CD4-positive, alpha-beta memory T cell (primary cell): ENCODE results near the gene MLLT3. TPM values are rescaled to one million over a fixed set of nuclear protein-coding genes. Genes with fewer than 3 reads are reported as not detected.

Source experiments
- CTCF ChIA-PET: fragments of 350-600 bp; sonication (Branson Sonifier 250); formaldehyde crosslinking; loops from one replicate; lab custom pipeline; 2021; ENCODE audit warnings: inconsistent platforms; ENCODE audit not compliant: partially characterized antibody; lab: Charles Lee
- POLR2A ChIA-PET: fragments of 350-600 bp; sonication (Branson Sonifier 250); formaldehyde crosslinking; loops from one replicate; lab custom pipeline; 2021; ENCODE audit not compliant: partially characterized antibody; lab: Charles Lee
- DNase-seq, 5 donors: peaks; one replicate each; pipeline versions ENCODE4 v3.0.0 to v3.0.0-alpha.2; 2020 to 2022; ENCODE audit warnings: mixed read lengths in 1 of 5
- H3K27ac ChIP-seq: one replicate; pipeline ENCODE4 v1.7.0; 2013; ENCODE audit warnings: low read depth, low read length
- H3K27me3 ChIP-seq: 2 replicates; pipeline ENCODE4 v1.7.0; 2013; ENCODE audit warnings: mild to moderate bottlenecking, low read length, moderate library complexity; ENCODE audit not compliant: insufficient read depth
- H3K36me3 ChIP-seq: 2 replicates; pipeline ENCODE4 v1.7.0; 2013; ENCODE audit warnings: mild to moderate bottlenecking, low read length, moderate library complexity; ENCODE audit not compliant: insufficient read depth
- H3K4me1 ChIP-seq: 2 replicates; pipeline ENCODE4 v1.7.0; 2013; ENCODE audit warnings: mild to moderate bottlenecking, low read length, moderate library complexity; ENCODE audit not compliant: insufficient read depth
- H3K4me3 ChIP-seq, 2 donors: one replicate each; pipeline ENCODE4 v1.7.0; 2013; ENCODE audit warnings: low read length in 2 of 2, mild to moderate bottlenecking in 1 of 2
- H3K9me3 ChIP-seq, 2 donors: one replicate each; pipeline ENCODE4 v1.7.0; 2013; ENCODE audit warnings: low read length in 2 of 2, control low read depth in 1 of 2; ENCODE audit not compliant: control insufficient read depth in 1 of 2
- H3K27ac Mint-ChIP-seq, 7 donors: one replicate each; pipeline ENCODE4 v1.8.0; 2020 to 2021; ENCODE audit warnings: mixed read lengths in 7 of 7, mild to moderate bottlenecking in 6 of 7, inconsistent platforms in 3 of 7, moderate library complexity in 3 of 7
- H3K27me3 Mint-ChIP-seq, 2 donors: one replicate each; pipeline ENCODE4 v1.8.0; 2020 to 2021; ENCODE audit warnings: mixed read lengths in 2 of 2
- H3K36me3 Mint-ChIP-seq, 2 donors: one replicate each; pipeline ENCODE4 v1.8.0; 2020 to 2021; ENCODE audit warnings: mixed read lengths in 2 of 2, inconsistent platforms in 1 of 2, mild to moderate bottlenecking in 1 of 2
- H3K4me1 Mint-ChIP-seq, 4 donors: one replicate each; pipeline ENCODE4 v1.8.0; 2020 to 2021; ENCODE audit warnings: mixed read lengths in 4 of 4, mild to moderate bottlenecking in 1 of 4
- H3K4me3 Mint-ChIP-seq, 8 donors: one replicate each; pipeline ENCODE4 v1.8.0; 2020 to 2021; ENCODE audit warnings: mixed read lengths in 8 of 8, mild to moderate bottlenecking in 7 of 8, moderate library complexity in 6 of 8, inconsistent platforms in 3 of 8
- H3K9me3 Mint-ChIP-seq, 8 donors: one replicate each; pipeline ENCODE4 v1.8.0; 2020 to 2021; ENCODE audit warnings: mixed read lengths in 8 of 8, mild to moderate bottlenecking in 5 of 8, inconsistent platforms in 3 of 8, moderate library complexity in 1 of 8
- intact Hi-C: fragments of 100-400 bp; cut with micrococcal nuclease; formaldehyde crosslinking; loops from one replicate; pipeline ENCODE4 v1.15.1; 2023
- polyA plus RNA-seq, 2 donors: library from polyadenylated mRNA; unstranded; fragments of 300-500 nt; fragmentation: Illumina TruSeq; gene quantifications; one replicate each; pipeline ENCODE4 v1.2.3, GENCODE V29; 2021
- total RNA-seq, 2 experiments: library from RNA; stranded (reverse); gene quantifications; one replicate each; pipeline ENCODE4 v1.2.3, GENCODE V29; 2021

Gene MLLT3
- total and polyA plus RNA-seq, 4 experiments from 2014 or later = 20.7 to 54.4 (median 42.5) TPM

- no peak overlapping the region for H3K4me3 Mint-ChIP-seq
- intact Hi-C loops = no loop called here
- ChIA-PET POLR2A (no interaction called here), CTCF (interaction anchor here (1.0 kb wide), 1 partner anchor 16 kb away, joined by 3 read pairs; no protein-coding TSS in a partner anchor)
- no peaks in the 10 kb centered on the region for H3K27me3 ChIP-seq
- peaks cover 16% of the 10 kb centered on the region for H3K36me3 ChIP-seq
- no peaks in the 10 kb centered on the region for H3K27me3 Mint-ChIP-seq
- no peak overlapping the region for H3K27ac ChIP-seq
- H3K9me3 ChIP-seq = no peaks in the 10 kb centered on the region
- H3K4me1 Mint-ChIP-seq = peaks cover 0 to 4% (median 1%) of the 10 kb centered on the region in 4 donors
- peak overlapping the region in 1 of 7 donors; percentile 3 for H3K27ac Mint-ChIP-seq
- H3K4me3 ChIP-seq = no peak overlapping the region
- no peaks in the 10 kb centered on the region for H3K9me3 Mint-ChIP-seq
- peaks cover 45 to 65% of the 10 kb centered on the region in 2 donors for H3K36me3 Mint-ChIP-seq
- no peak for DNase-seq
- no peaks in the 10 kb centered on the region for H3K4me1 ChIP-seq
These were observed 272.7 kb downstream of the MLLT3 start for GRCh38 chr9:20349568-20349967.

DNA sequence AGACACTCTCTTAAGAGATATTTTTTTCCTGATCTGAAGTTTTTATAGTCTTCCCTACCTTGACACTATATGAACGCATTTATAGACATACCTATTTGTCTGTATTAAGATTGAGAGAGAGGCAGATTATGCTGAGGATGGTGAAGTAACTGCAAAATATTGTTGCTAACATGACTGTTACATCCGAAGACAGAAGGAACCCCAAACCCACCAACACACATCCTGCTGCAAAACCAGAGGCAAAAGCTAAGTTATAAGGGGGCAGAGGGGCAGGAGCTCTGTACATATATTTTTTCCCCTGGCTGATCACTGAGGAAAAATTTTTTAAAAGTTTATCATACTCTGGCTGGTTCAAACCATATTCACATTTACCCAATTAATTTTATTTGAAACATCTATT, 279.0 kb downstream of the MLLT3 start:
- Mint-ChIP-seq H3K4me1 (peaks cover 0 to 7% (median 3%) of the 10 kb centered on the region in 4 donors), H3K27me3 (no peaks in the 10 kb centered on the region), H3K36me3 (peaks cover 12 to 26% of the 10 kb centered on the region in 2 donors), H3K9me3 (no peaks in the 10 kb centered on the region), H3K27ac (peak overlapping the region in 3 of 7 donors; percentile 1 to 59 (median 10)), H3K4me3 (no peak overlapping the region)
- H3K4me1 ChIP-seq = no peaks in the 10 kb centered on the region
- ChIA-PET POLR2A (interaction anchor here (1.0 kb wide), 1 partner anchor 28 kb away, joined by 3 read pairs; no protein-coding TSS in a partner anchor), CTCF (no interaction called here)
- no peak overlapping the region for H3K4me3 ChIP-seq
- peaks cover 12% of the 10 kb centered on the region for H3K36me3 ChIP-seq
- H3K9me3 ChIP-seq = no peaks in the 10 kb centered on the region
- H3K27ac ChIP-seq = no peak overlapping the region
- intact Hi-C loops = no loop called here
- no peak for DNase-seq
- H3K27me3 ChIP-seq = no peaks in the 10 kb centered on the region

- intact Hi-C loops = no loop called here
- no peak overlapping the region for H3K27ac Mint-ChIP-seq
- peaks cover 0 to 6% of the 10 kb centered on the region in 2 donors for H3K36me3 Mint-ChIP-seq
These were observed 281.8 kb downstream of the MLLT3 start for GRCh38 chr9:20340511-20340861.

GRCh38 chr9:20335668-20336332, 286.5 kb downstream of the MLLT3 start:
- H3K36me3 Mint-ChIP-seq = no peaks in the 10 kb centered on the region
- no peaks in the 10 kb centered on the region for H3K27me3 ChIP-seq
- peaks cover 0 to 17% (median 17%) of the 10 kb centered on the region in 4 donors for H3K4me1 Mint-ChIP-seq
- H3K27me3 Mint-ChIP-seq = no peaks in the 10 kb centered on the region
- H3K4me3 ChIP-seq = no peak overlapping the region
- no peaks in the 10 kb centered on the region for H3K36me3 ChIP-seq
- peaks cover 0 to 3% (median 0%) of the 10 kb centered on the region in 8 donors for H3K9me3 Mint-ChIP-seq
- H3K4me3 Mint-ChIP-seq = no peak overlapping the region
- DNase-seq = no peak
- H3K4me1 ChIP-seq = no peaks in the 10 kb centered on the region
- H3K27ac Mint-ChIP-seq = peak overlapping the region in 1 of 7 donors; percentile 39
- CTCF ChIA-PET = no interaction called here
- intact Hi-C loops = no loop called here
- H3K9me3 ChIP-seq = no peaks in the 10 kb centered on the region
- POLR2A ChIA-PET = no interaction called here
- H3K27ac ChIP-seq = no peak overlapping the region

More at GRCh38 chr9:20340511-20340861, 281.8 kb downstream of the MLLT3 start:
- Histone ChIP-seq H3K27me3 (no peaks in the 10 kb centered on the region), H3K4me1 (no peaks in the 10 kb centered on the region), H3K4me3 (no peak overlapping the region), H3K27ac (no peak overlapping the region), H3K9me3 (no peaks in the 10 kb centered on the region), H3K36me3 (no peaks in the 10 kb centered on the region)
- H3K9me3 Mint-ChIP-seq = no peaks in the 10 kb centered on the region
- POLR2A ChIA-PET = no interaction called here
- peaks cover 1 to 10% (median 4%) of the 10 kb centered on the region in 4 donors for H3K4me1 Mint-ChIP-seq
- no peak overlapping the region for H3K4me3 Mint-ChIP-seq
- no peak for DNase-seq
- no peaks in the 10 kb centered on the region for H3K27me3 Mint-ChIP-seq
- CTCF ChIA-PET = no interaction called here

DNA sequence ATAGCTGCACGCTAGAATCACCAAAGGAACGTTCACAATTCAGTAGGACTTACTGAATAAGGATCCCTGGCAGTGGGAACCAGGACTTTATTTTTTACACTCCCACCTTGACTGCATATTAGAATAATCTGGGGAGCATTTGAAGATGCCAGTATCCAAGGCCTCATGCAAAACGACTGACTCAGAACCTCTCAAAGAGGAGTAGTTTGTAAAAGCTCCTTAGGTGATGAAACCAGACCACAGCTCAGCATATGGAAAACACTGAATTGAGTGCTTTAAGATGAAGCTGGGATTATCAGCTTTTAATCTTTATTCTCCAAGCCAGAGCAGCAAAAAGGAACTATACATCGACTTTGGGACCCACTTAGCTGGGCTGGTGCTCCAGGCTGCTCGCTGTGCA, 288.3 kb downstream of the MLLT3 start:
- H3K27me3 Mint-ChIP-seq = no peaks in the 10 kb centered on the region
- DNase-seq = no peak
- intact Hi-C loops = no loop called here
- no peaks in the 10 kb centered on the region for H3K36me3 Mint-ChIP-seq
- no peak overlapping the region for H3K4me3 ChIP-seq
- no peaks in the 10 kb centered on the region for H3K27me3 ChIP-seq
- H3K4me1 ChIP-seq = no peaks in the 10 kb centered on the region
- H3K9me3 Mint-ChIP-seq = peaks cover 0 to 5% (median 0%) of the 10 kb centered on the region in 8 donors
- H3K4me3 Mint-ChIP-seq = no peak overlapping the region
- H3K27ac Mint-ChIP-seq = no peak overlapping the region
- H3K4me1 Mint-ChIP-seq = peaks cover 0 to 17% (median 15%) of the 10 kb centered on the region in 4 donors
- no peaks in the 10 kb centered on the region for H3K36me3 ChIP-seq
- H3K9me3 ChIP-seq = no peaks in the 10 kb centered on the region
- ChIA-PET POLR2A (interaction anchor here (1.3 kb wide), 1 partner anchor 91 kb away, joined by 3 read pairs; no protein-coding TSS in a partner anchor), CTCF (interaction anchor here (0.6 to 1.7 kb wide), 3 partner anchors 10 to 94 kb away, joined by 3 read pairs; no protein-coding TSS in a partner anchor)
- H3K27ac ChIP-seq = no peak overlapping the region

- no peak for DNase-seq
- no peaks in the 10 kb centered on the region for H3K36me3 ChIP-seq
- no peak overlapping the region for H3K4me3 ChIP-seq
- H3K36me3 Mint-ChIP-seq = no peaks in the 10 kb centered on the region
- H3K9me3 Mint-ChIP-seq = peaks cover 0 to 5% (median 0%) of the 10 kb centered on the region in 8 donors
- no peak overlapping the region for H3K27ac ChIP-seq
- H3K27ac Mint-ChIP-seq = no peak overlapping the region
- no peaks in the 10 kb centered on the region for H3K27me3 Mint-ChIP-seq
- peaks cover 0 to 17% (median 14%) of the 10 kb centered on the region in 4 donors for H3K4me1 Mint-ChIP-seq
- ChIA-PET POLR2A (no interaction called here), CTCF (no interaction called here)
- no peaks in the 10 kb centered on the region for H3K27me3 ChIP-seq
- H3K9me3 ChIP-seq = no peaks in the 10 kb centered on the region
- no peak overlapping the region for H3K4me3 Mint-ChIP-seq
- no peaks in the 10 kb centered on the region for H3K4me1 ChIP-seq
- intact Hi-C loops = no loop called here
These were observed 291.1 kb downstream of the MLLT3 start for GRCh38 chr9:20331095-20331685.

- POLR2A ChIA-PET = no interaction called here
- no peaks in the 10 kb centered on the region for H3K9me3 ChIP-seq
- intact Hi-C loops = no loop called here
- H3K4me1 Mint-ChIP-seq = peaks cover 0 to 17% (median 13%) of the 10 kb centered on the region in 4 donors
- H3K9me3 Mint-ChIP-seq = peaks cover 0 to 5% (median 0%) of the 10 kb centered on the region in 8 donors
- H3K4me3 Mint-ChIP-seq = no peak overlapping the region
- no peaks in the 10 kb centered on the region for H3K27me3 Mint-ChIP-seq
- no peak for DNase-seq
- no peaks in the 10 kb centered on the region for H3K4me1 ChIP-seq
- H3K27ac ChIP-seq = no peak overlapping the region
- H3K4me3 ChIP-seq = no peak overlapping the region
- H3K36me3 Mint-ChIP-seq = no peaks in the 10 kb centered on the region
- H3K36me3 ChIP-seq = no peaks in the 10 kb centered on the region
- CTCF ChIA-PET = no interaction called here
- H3K27me3 ChIP-seq = no peaks in the 10 kb centered on the region
- H3K27ac Mint-ChIP-seq = no peak overlapping the region
These were observed 291.6 kb downstream of the MLLT3 start for GRCh38 chr9:20330688-20331087.
